ENCODE measurements around the gene PRPF19.

GRCh38 chr11:60955571-60955970 lies 49.2 kb upstream of the PRPF19 start:
- TF ChIP-seq CTCF (conservative IDR thresholded peaks at IDR 0.05; ENCODE audit: low read depth, low read length) (no peak), EZH2 (IDR thresholded peaks at IDR 0.05; ENCODE audit: borderline replicate concordance, low read depth, low read length, poor library complexity, severe bottlenecking) (no peak)

Data from A673 (cell line).